A673 (cell line): ENCODE data around the gene RIMS1.

Source experiments
- CTCF ChIP-seq: fragments of 300-800, 200-600 bp; sonication (generic); conservative IDR thresholded peaks from 2 replicates; pipeline ENCODE4 v1.5.1; 2017; ENCODE audit warnings: low read depth, mild to moderate bottlenecking, antibody characterized with exemption, low read length, moderate library complexity, mixed read lengths
- EZH2 ChIP-seq: fragments of 200-600 bp; sonication (generic); IDR thresholded peaks from 2 replicates; pipeline ENCODE4 v1.6.1; 2017; ENCODE audit warnings: borderline replicate concordance, low read depth, mild to moderate bottlenecking, mixed read lengths, antibody characterized with exemption, low read length; ENCODE audit not compliant: poor library complexity, severe bottlenecking

GRCh38 chr6:72175916-72176315, 289.6 kb downstream of the RIMS1 start:
- TF ChIP-seq EZH2: no peak
- TF ChIP-seq CTCF: no peak
